Endothelial cell of umbilical vein (primary cell): ENCODE results near the gene CPZ. TPM values are rescaled to one million over a fixed set of nuclear protein-coding genes. Genes with fewer than 3 reads are reported as not detected.

Experiments
- BruUV-seq: library from RNA; stranded (reverse); fragments of 400-500 nt; replicated peaks from 2 replicates; lab custom pipeline; 2021; lab: Mats Ljungman, UMichigan
- CTCF ChIA-PET: fragments of 300-600, 350-600 bp; sonication (Branson Sonifier 250); formaldehyde crosslinking; loops from one replicate; lab custom pipeline; 2021; ENCODE audit warnings: antibody characterized with exemption, inconsistent platforms; lab: Charles Lee
- POLR2A ChIA-PET: fragments of 300-600, 350-600 bp; sonication (Branson Sonifier 250); formaldehyde crosslinking; loops from one replicate; lab custom pipeline; 2021; ENCODE audit warnings: antibody characterized with exemption, inconsistent platforms; lab: Charles Lee
- DNase-seq: peaks from one replicate; pipeline ENCODE4 v3.0.0-alpha.2; 2011; ENCODE audit warnings: low read depth, low spot score
- FAIRE-seq: peaks from 2 replicates; lab custom pipeline; 2011; peaks lifted over from hg19 to GRCh38; lab: Jason Lieb, UNC
- H2AFZ ChIP-seq: 2 replicates; pipeline ENCODE4 v1.6.0; 2012; ENCODE audit warnings: low read depth, low read length, control low read depth, inconsistent platforms
- H3K27ac ChIP-seq: 2 replicates; pipeline ENCODE4 v1.5.1; 2011; ENCODE audit warnings: low read depth, mild to moderate bottlenecking, control low read depth, low read length, moderate library complexity; ENCODE audit not compliant: insufficient read depth
- H3K27me3 ChIP-seq, 2 experiments: 2 replicates each; pipeline versions ENCODE4 v1.6.0 to v1.6.1; 2011; ENCODE audit warnings: low read length in 2 of 2, mixed read lengths in 1 of 2; ENCODE audit not compliant: control insufficient read depth in 2 of 2, insufficient read depth in 2 of 2
- H3K36me3 ChIP-seq, 2 experiments: 2 replicates in 1 of 2; 3 replicates in 1 of 2; pipeline ENCODE4 v1.5.1; 2011; ENCODE audit warnings: low read length in 2 of 2, mild to moderate bottlenecking in 1 of 2, moderate library complexity in 1 of 2; ENCODE audit not compliant: control insufficient read depth in 2 of 2, insufficient read depth in 2 of 2; ENCODE audit errors: extremely low read depth in 1 of 2
- H3K4me1 ChIP-seq: 3 replicates; pipeline ENCODE4 v1.5.1; 2011; ENCODE audit warnings: mild to moderate bottlenecking, low read length; ENCODE audit not compliant: control insufficient read depth, insufficient read depth; ENCODE audit errors: extremely low read depth
- H3K4me2 ChIP-seq: 2 replicates; pipeline ENCODE4 v1.6.1; 2011; ENCODE audit warnings: low read length, control low read depth, mixed read lengths; ENCODE audit not compliant: insufficient read depth
- H3K4me3 ChIP-seq, 3 experiments: fragments of 200-600 bp in 1 of 3; sonication (generic), shearing (Covaris generic) in 1 of 3; replicated peaks in 1 of 3; 2 replicates each; pipeline ENCODE4 v1.5.1; 2011 to 2016; ENCODE audit warnings: control low read depth in 3 of 3, low read length in 3 of 3, mild to moderate bottlenecking in 2 of 3, inconsistent platforms in 1 of 3, low read depth in 1 of 3, moderate library complexity in 1 of 3; ENCODE audit not compliant: insufficient read depth in 1 of 3
- H3K79me2 ChIP-seq: 2 replicates; pipeline ENCODE4 v1.6.0; 2012; ENCODE audit warnings: low read length, inconsistent platforms; ENCODE audit not compliant: control insufficient read depth, insufficient read depth
- H3K9ac ChIP-seq: replicated peaks from 2 replicates; pipeline ENCODE3; 2011; ENCODE audit warnings: low read length, control low read depth; ENCODE audit not compliant: insufficient read depth; ENCODE audit errors: extremely low read depth
- H3K9me1 ChIP-seq: replicated peaks from 3 replicates; pipeline ENCODE4 v1.6.0; 2011; ENCODE audit warnings: mild to moderate bottlenecking, low read length; ENCODE audit not compliant: control insufficient read depth, insufficient read depth; ENCODE audit errors: extremely low read depth
- H3K9me3 ChIP-seq: replicated peaks from 2 replicates; pipeline ENCODE4 v1.5.1; 2012; ENCODE audit warnings: low read length, inconsistent platforms; ENCODE audit not compliant: control insufficient read depth, insufficient read depth
- H4K20me1 ChIP-seq: replicated peaks from 2 replicates; pipeline ENCODE3; 2011; ENCODE audit warnings: mild to moderate bottlenecking, low read length; ENCODE audit not compliant: control insufficient read depth, insufficient read depth; ENCODE audit errors: extremely low read depth
- CTCF ChIP-seq, 2 donors: IDR thresholded peaks; 1 replicate in 1 of 2; 2 replicates in 1 of 2; pipeline ENCODE4 v1.5.1; 2011; ENCODE audit warnings: low read length in 2 of 2, mild to moderate bottlenecking in 2 of 2, moderate library complexity in 2 of 2, control low read depth in 1 of 2, inconsistent platforms in 1 of 2, low read depth in 1 of 2; ENCODE audit not compliant: insufficient read depth in 1 of 2; ENCODE audit errors: extremely low read depth in 1 of 2
- EZH2 ChIP-seq: IDR thresholded peaks from 2 replicates; pipeline ENCODE4 v1.6.1; 2012; ENCODE audit warnings: borderline replicate concordance, low read depth, mild to moderate bottlenecking, moderate library complexity, low read length, inconsistent platforms; ENCODE audit not compliant: severe bottlenecking
- FOS ChIP-seq: IDR thresholded peaks from 2 replicates; pipeline ENCODE4 v1.6.1; 2011; ENCODE audit warnings: mild to moderate bottlenecking, low read length, moderate library complexity, borderline replicate concordance; ENCODE audit not compliant: insufficient read depth
- GATA2 ChIP-seq: IDR thresholded peaks from 2 replicates; pipeline ENCODE4 v1.7.0; 2011; ENCODE audit warnings: low read depth, mild to moderate bottlenecking, moderate library complexity, mixed read lengths, low read length; ENCODE audit not compliant: insufficient read length, insufficient read depth
- JUN ChIP-seq: IDR thresholded peaks from 2 replicates; pipeline ENCODE4 v1.6.1; 2011; ENCODE audit warnings: borderline replicate concordance, low read depth; ENCODE audit not compliant: insufficient read length, insufficient read depth
- MAX ChIP-seq: IDR thresholded peaks from 2 replicates; pipeline ENCODE4 v1.6.1; 2011; ENCODE audit not compliant: insufficient read depth, insufficient read length
- MYC ChIP-seq: IDR thresholded peaks from one replicate; pipeline ENCODE4 v1.6.1; 2011; ENCODE audit warnings: mild to moderate bottlenecking, low read depth, low read length
- POLR2A ChIP-seq: IDR thresholded peaks from 2 replicates; pipeline ENCODE4 v1.6.1; 2012; ENCODE audit warnings: low read depth, mild to moderate bottlenecking, control low read depth, low read length
- POLR2AphosphoS5 ChIP-seq: IDR thresholded peaks from 2 replicates; pipeline ENCODE4 v1.6.1; 2012; ENCODE audit warnings: low read depth, mild to moderate bottlenecking, control low read depth, low read length, moderate library complexity; ENCODE audit not compliant: insufficient read depth
- dilution Hi-C: fragments of 300-500 bp; cut with MboI; formaldehyde crosslinking; loops from one replicate; pipeline ENCODE4 v1.15.0; 2019; ENCODE audit warnings: low sequenced_read_pairs; ENCODE audit not compliant: extremely low pct_ligation_motif_present
- intact Hi-C: fragments of 100-400 bp; cut with micrococcal nuclease; formaldehyde crosslinking; loops from one replicate; pipeline ENCODE4 v1.10.0; 2022
- polyA plus RNA-seq, 4 experiments: library from polyadenylated mRNA; depleted of rRNA in 3 of 4; stranded (reverse) in 3 of 4; unstranded in 1 of 4; fragments of >200 nt; gene quantifications; 2 replicates each; pipeline versions ENCODE4 v1.2.1 to v1.2.3, GENCODE V29; 2011 to 2012; ENCODE audit warnings: missing spikeins in 1 of 4
- total RNA-seq: library from RNA; stranded (reverse); gene quantifications from 2 replicates; pipeline ENCODE4 v1.2.3, GENCODE V29; 2021

The CPZ gene
- total and polyA plus RNA-seq, 2 donors (not counting 3 experiments of a cell fraction or from before 2014, with no cell fraction given): not detected

- Histone ChIP-seq H3K36me3 (no peaks in the 10 kb centered on the region), H3K9me3 (no peaks in the 10 kb centered on the region), H3K4me2 (no peak overlapping the region), H3K4me1 (no peaks in the 10 kb centered on the region), H2AFZ (no peak overlapping the region), H3K9me1 (no peaks in the 10 kb centered on the region), H3K9ac (no peak overlapping the region), H4K20me1 (no peaks in the 10 kb centered on the region), H3K27ac (no peak overlapping the region), H3K79me2 (no peaks in the 10 kb centered on the region), H3K27me3 (no peaks in the 10 kb centered on the region), H3K4me3 (no peak overlapping the region)
- no peak for DNase-seq
- no TSS peak for BruUV-seq
- dilution Hi-C loops (no loop called here), intact Hi-C loops (no loop called here)
- ChIA-PET CTCF (interaction anchor here (1.1 kb wide), 1 partner anchor 307 kb away, joined by 3 read pairs; no protein-coding TSS in a partner anchor), POLR2A (no interaction called here)
- FAIRE-seq: no peak
- TF ChIP-seq GATA2 (no peak), EZH2 (no peak), MAX (no peak), JUN (no peak), CTCF (IDR thresholded peaks at IDR 0.05; ENCODE audit: extremely low read depth in 1 of 2, insufficient read depth in 1 of 2, low read depth in 1 of 2, low read length in 2 of 2) (no peak), MYC (no peak), FOS (no peak), POLR2A (no peak), POLR2AphosphoS5 (no peak)
Observed at GRCh38 chr4:8610858-8611616, 18.5 kb downstream of the CPZ start.
